Stimulated activated CD8-positive, alpha-beta memory T cell treated with anti-CD3 and anti-CD28 coated beads, Interleukin-15, amount 100 ng/mL, for 1 hour (primary cell): Measurements from ENCODE around the gene FAM9A.
"Not testable (repeated sequence)": the region's sequence is repeated elsewhere in the genome, so short reads cannot be mapped to it uniquely, and the experiment has no call there.

Experiments
- DNase-seq: peaks from one replicate; pipeline ENCODE4 v3.0.0-alpha.2; 2020; ENCODE audit warnings: low read depth

Gene FAM9A

DNA sequence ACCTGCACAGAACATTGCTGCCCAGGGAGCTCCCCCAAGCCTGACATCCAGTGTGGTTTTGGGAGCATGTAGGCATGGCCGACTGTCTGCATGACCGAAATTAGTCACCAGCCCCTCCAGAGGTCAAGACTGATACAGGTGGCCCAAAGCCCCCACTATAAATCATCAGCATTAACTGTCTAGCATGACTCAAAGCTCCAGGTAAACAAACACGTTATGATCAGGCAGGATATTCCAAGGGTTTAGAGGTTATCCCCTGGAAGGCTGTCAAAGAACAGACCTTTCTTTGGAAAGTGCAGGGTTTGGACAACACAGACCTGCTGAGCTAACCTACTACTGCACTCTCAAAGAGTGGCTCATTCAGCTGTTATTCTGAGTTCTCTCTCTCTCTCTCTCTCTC lies 2.1 kb upstream of the FAM9A start:
- DNase-seq, result no peak

DNA sequence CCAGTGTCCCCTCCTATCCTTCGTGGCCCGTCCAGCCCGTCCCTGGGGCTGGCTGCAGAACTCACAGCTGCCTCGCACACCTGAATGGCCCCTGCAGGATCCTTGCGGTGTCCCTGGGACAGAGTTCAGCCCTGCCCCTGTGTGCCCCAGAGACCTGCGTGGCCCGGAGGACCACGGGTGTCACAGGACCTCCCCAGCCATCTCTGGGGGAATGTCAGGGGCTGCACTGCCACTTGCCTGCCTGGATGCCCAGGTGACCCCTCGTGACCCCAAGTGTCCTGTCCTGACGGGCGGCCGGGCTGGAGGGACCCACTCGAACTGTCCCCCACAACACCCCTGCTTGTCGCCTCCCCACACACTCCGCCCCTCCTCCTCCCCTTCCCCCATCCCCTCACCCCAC lies 832 bp downstream of the FAM9A start:
- not testable (repeated sequence) for DNase-seq

DNA sequence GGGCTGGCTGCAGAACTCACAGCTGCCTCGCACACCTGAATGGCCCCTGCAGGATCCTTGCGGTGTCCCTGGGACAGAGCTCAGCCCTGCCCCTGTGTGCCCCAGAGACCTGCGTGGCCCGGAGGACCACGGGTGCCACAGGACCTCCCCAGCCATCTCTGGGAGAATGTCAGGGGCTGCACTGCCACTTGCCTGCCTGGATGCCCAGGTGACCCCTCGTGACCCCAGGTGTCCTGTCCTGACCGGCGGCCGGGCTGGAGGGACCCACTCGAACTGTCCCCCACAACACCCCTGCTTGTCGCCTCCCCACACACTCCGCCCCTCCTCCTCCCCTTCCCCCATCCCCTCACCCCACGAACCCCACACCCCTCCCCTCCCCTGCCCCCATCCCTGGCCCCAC lies 1.9 kb downstream of the FAM9A start:
- not testable (repeated sequence) for DNase-seq

DNA sequence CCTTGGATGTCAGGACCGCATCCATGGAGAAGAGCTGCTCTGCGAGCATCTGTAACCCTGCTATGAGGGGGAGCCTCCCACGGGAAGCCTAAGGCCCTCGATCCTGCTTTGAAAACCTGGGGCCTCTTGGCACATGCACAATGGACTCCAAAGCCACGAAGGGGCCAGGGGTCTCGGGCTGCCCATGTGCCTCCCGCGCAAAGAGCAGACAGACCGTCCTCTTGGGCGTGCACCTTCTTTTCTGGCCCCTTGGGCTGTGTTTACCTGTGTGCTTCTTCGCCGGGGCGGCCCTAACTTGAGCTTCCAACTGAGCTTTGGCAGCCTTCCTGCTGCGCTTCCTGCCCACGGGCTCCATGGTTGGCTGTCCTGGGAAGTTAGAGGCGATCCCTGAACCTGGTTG lies 2.5 kb downstream of the FAM9A start:
- DNase-seq, result not testable (repeated sequence)

DNA sequence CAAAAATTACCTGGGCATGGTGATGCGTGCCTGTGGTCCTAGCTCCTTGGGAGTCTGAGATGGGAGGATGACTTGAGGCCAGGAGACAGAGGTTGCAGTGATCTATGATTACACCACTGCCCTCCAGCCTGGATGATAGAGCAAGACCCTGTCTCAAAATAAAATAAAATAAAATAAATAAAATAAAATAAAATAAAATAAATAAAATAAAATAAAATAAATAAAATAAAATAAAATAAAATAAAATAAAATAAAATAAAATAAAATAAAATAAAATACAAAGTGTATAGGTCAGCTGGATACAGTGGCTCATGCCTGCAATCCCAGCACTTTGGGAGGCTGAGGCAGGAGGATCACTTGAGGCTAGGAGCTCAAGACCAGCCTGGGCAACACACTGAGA lies 14.1 kb downstream of the FAM9A start:
- DNase-seq, result not testable (repeated sequence)

DNA sequence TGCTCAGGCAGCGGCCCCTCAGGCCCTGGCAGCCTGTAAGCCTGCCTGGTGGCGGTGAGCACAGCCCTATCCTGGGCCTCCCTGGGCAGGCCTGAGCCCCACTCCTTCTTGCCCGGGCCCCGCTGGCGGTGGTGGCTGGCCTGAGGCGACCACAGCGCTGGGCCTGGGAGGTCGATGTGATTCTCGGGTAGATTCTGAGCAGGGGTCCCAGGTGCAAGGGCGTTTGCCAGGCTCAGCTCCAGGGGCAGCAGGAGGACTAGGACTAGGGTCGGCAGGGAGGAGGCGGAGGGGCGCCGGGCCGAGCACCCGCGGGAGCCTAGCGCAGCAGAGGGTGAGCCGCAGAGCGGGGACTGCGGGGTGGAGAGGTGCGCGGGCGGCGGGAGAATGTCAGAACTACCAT lies 17.0 kb downstream of the FAM9A start:
- no peak for DNase-seq

DNA sequence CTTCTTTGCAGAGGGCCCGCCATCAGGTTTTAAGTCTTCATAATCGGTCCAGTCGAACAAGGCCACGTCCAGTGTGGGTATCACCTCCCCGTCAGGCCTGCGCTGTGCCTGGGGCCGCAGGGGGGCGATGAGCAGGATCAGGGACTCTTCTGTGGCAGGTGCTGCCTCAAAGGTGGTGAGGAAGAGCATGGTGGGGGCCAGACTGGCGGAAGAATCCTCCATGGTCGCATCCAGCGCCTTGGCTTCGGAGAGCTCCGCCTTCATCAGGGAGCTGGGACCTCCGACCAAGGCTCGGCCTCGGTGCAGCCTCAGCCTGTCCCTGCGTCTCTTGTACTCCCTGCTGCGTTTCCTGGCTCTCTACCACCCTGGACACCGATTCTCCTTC lies 17.5 kb downstream of the FAM9A start:
- DNase-seq, result no peak

DNA sequence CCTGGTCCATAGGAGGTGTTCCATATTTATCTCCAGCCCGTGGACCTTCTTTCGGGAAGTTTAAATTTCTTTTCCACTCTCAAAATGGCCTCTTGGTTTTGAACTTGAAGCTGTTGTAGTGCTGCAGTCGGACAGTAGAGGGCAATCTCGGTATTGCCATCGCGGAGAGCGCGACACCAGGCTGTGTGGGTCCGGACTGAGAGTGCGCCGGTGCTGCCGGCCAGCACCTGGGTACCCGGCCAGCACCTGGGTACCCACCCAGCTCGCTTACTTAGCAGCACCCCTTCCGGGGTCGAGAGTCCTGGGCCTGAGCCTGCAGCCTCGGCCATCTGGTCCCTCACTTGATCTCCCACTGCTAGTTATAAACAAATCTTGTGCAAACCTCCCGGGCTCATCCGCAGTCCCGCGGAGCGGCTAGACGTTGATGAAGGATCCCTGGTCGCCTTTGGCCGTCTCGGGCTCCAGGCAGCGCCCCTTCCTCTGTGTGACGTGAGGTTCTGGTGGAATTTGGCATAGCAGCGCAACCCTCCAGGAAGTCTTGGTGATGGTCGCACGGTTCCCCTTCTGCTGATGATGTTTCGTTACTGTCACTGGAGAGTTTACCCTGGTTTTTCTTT lies 18.0 kb downstream of the FAM9A start:
- no peak for DNase-seq

DNA sequence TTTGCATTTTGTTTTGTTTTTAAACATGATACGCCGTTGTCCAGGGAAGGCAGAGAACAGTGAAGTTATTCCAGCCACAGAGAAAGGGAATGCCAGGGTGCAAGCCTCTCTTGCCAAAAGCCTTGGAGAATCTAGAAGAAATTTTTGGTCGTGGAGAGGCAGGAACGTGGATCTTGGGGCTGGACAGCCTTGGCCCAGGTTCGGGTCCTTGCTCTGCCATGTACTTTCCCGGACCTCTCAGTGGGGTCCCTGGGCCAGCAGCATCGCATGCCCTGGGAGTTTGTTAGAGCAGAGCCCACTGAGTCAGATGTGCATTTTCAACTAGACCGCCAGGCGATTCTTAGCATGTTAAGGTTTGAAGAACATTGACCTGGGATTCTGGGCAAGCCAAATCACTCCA lies 18.6 kb downstream of the FAM9A start:
- DNase-seq, result no peak

DNA sequence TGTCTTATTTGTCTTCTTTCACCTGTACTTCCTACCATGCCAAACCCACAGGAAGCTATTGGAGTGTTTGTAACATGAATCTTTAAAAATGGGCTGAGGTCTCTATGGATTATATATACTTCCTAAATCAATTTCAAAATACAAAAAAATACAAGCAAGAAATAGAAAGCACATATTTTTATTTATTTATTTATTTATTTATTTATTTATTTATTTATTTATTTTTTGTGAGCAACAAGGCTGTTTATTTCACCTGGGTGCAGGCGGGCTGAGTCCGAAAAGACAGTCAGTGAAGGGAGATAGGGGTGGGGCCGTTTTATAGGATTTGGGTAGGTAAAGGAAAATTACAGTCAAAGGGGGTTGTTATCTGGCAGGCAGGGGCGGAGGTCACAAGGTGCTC lies 19.3 kb downstream of the FAM9A start:
- DNase-seq, result not testable (repeated sequence)

DNA sequence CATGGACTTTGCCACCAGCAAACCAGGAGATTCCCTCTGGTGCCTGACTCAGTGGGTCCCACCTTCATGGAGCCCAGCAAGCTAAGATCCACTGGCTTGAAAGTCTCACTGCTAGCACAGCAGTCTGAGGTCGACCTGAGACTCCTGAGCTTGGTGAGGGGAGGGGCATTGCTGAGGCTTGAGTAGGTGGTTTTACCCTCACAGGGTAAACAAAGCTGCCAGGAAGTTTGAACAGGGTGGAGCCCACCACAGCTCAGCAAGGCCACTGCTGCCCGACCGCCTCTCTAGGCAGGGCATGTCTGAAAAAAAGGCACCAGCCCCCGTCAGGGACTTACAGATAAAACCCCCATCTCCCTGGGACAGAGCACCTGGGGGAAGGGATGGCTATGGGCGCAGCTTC lies 28.1 kb downstream of the FAM9A start:
- DNase-seq, result no peak

DNA sequence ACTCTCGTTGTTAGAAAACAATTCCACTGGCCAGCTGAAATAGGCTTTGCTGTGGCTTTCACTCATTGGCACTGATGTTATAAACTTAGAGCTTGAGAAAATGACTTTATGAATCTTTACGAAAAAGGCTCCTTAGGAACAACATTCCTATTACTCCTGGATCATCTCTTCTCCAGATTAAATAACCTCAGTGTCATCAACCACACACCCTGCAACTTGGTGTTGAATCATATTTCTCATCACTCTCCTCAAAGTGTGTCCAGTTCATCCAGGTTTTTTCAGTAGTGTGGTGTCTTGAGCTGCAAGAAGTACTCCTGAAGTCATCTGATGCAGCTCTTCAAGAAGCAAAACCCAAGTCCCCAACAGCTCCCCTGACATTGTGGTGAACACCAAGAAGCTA lies 41.2 kb downstream of the FAM9A start:
- DNase-seq, result no peak

DNA sequence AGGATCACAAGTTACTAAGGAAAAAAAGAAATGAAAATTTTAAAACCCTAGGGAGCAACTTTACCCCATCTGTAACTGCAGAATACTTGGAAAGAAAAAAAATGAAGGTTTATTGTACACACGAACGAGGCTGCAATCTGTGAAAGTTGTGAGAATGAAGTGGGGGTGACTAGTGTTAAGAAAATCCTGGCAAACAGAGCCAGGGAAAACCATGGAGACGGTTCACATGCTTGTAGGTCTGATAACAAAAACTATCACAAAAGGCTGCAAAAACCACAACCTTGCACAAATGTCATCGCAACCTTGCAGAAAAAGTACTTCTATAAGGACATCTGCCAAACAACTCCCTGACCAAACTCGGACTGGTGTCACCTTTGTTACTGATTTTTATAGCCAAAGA lies 42.5 kb downstream of the FAM9A start:
- not testable (repeated sequence) for DNase-seq

DNA sequence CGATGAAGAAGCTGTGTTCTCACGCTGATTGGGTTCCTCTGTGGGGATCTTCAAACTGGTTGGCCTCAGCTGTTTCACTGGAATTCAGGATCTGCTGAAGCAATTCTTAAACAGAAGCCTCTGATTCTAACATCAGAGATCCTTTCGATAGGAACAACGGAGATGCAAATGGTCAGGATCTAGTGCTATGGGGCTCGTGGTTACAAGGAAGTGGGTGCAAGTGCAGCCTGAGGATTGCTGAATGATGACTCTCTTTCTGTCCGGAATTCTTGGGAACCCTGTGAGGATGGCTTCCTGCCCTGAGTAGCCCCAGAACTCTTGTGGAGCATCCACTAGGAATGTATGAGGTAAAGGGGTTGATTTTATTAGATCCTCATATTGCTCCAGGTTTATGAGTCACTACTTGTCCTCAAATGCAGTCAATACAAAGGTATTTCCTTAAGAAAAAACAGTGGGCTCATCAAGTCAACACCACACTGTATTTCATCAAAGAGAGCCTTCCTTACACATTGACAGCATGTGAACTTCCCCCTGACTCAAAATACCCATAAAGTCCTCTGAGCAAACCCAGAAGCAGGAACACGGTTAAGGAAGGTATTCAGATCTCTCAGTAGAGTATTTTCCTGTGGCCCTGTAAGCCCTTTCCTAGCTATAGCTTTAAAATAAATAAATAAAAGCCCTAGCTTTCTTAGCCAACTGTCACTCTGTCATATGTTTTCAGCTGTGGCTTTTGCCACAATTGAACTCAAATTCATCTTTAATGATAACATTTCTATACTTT lies 43.4 kb downstream of the FAM9A start:
- DNase-seq, result not testable (repeated sequence)

DNA sequence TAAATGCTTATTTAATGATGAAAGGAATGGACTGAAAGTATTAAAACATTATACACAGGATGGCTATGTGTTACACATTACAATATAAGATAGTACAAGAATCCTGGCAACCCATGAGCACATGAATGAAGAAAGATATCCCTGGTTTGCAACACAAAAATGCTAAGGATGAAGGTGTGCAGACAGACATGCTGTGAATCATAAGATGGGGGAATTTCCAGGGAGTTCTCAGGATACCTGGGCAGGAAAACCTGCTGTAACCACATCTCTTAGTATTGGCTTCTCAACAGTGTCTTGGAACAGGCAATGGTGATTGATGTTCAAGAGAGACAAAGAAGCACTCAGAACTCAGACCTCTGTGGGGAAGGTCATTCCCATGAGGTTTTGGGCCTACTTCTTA lies 45.4 kb downstream of the FAM9A start:
- no peak for DNase-seq

DNA sequence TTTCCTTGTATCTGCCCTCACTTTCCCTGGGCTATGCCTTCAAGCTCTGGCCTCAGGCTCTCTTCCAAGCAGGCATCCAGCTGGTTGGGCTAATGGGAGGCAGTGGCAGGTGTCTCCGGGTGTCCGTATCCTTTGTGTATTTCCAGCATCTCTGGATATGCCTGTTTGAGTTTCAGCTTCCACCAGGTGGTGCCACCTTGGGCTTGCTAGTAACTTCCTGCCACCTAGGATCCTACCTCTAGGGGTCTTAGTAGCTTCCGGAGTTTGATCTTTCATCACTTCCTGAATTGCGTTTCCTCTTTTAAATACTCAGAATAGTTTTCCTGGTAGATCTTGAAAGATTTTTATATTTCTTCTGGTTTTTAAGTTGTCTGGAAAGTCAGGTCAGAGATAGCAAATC lies 46.1 kb downstream of the FAM9A start:
- no peak for DNase-seq

DNA sequence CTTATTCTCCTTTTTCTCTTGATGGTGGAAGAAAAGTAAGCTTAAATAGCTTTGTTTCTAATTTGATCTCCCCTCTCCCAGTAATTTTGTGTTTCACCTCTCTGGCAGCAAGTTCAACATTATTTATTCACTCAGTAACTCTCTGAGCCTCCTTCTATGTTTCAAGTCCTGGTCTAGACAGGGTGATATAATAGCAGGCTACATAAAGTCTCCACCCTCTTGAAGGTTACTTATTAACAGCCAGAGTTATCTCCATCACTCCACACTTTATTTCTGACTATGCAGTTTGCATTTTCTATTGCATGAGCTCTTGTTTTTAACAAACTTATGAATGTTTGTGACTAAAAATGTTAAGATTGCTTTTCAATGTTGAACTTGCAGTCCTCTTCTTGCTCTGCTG lies 51.5 kb downstream of the FAM9A start:
- no peak for DNase-seq

DNA sequence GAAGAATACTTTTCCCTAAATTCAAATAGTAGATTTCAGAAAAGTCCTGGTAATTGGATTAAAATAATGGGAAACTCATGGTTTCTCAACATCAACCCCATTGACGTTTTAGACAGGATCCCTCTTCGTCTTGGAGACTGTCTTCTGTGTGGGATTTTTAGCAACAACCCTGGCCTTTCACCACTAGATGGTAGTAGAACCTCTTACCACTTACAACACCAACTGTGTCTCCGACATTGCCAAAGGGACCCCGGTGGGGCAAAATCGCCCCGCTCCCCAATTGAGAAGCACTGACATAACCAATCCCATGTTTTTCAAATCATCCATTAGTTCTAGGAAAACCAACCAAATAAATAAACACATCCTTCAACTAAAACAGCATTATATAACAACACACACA lies 52.3 kb downstream of the FAM9A start:
- no peak for DNase-seq

DNA sequence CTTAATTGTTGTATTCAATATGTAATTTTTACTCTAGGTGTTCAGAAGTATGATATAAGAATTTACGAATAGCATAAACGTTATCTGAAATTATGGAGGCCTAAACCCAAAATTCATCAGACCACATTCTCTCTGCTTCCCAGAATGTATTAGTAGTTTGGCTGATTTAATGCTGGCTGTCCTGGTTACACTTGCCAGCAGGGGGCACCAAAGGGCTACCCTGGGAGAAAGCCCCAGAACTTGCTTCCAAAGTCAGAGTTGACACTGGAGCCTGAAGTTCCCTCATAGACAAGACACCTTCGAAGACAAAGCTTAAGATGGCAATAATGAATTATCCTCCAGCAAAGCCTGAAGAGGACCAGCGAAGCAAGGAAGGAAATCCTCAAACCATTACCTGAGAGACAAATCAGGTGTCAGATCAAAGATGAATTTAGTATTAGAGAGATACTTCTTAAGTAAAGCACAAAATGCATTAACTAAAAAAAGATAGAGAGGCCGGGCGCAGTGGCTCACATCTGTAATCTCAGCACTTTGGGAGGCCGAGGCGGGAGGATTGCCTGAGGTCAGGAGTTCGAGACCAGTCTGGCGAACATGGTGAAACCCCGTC lies 58.0 kb downstream of the FAM9A start:
- DNase-seq, result peak; percentile 37

DNA sequence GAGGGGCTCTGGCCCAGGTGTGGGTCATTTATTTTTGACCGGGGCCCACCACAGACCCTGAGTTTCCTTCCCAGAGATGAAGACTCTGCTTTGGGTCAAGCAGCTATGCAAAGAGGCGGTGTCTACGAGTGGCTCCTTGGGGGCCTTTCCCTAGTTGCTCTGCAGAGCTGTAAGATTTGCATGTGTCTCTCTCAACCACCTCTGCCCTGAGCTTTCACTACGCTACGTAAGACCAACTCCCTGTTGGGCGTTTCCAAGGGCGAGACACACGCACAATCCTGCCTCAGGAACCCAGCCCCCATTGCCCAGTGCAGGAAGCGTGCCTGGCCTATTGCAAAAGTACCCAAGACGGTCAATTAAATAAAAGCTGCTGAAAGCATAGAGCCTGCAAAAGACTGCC lies 59.2 kb downstream of the FAM9A start:
- DNase-seq, result no peak
